ENCODE measurements around the gene HSP90AB1.

Gene HSP90AB1

DNA sequence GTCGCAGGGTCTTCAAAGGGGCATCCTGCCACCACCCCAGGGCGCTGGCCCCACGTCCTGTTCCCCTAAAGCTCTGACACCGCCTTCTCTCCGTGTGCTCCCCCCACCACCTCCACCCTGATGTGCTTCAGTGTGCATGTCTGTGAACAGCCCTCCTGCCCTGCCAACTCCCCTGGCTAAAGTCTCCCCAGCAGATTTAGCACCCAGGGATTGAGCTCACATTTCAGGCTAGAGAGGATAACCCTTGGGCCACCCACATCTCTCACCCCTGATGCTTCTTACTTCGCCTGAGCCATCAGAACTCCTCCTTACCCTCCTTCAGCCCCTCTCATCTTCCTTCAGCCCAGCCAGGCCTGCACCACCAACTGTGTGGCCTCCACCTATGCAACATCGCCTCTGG lies 30.9 kb downstream of the HSP90AB1 start:
- H3K4me3 ChIP-seq (ENCODE audit: low read depth, low read length), result no peak overlapping the region
- in situ Hi-C loops (cut with HindIII; ENCODE audit: low sequenced_read_pairs), result no loop called here
- no peak for DNase-seq (ENCODE audit: low read depth)
- TF ChIP-seq, protein P1, sequence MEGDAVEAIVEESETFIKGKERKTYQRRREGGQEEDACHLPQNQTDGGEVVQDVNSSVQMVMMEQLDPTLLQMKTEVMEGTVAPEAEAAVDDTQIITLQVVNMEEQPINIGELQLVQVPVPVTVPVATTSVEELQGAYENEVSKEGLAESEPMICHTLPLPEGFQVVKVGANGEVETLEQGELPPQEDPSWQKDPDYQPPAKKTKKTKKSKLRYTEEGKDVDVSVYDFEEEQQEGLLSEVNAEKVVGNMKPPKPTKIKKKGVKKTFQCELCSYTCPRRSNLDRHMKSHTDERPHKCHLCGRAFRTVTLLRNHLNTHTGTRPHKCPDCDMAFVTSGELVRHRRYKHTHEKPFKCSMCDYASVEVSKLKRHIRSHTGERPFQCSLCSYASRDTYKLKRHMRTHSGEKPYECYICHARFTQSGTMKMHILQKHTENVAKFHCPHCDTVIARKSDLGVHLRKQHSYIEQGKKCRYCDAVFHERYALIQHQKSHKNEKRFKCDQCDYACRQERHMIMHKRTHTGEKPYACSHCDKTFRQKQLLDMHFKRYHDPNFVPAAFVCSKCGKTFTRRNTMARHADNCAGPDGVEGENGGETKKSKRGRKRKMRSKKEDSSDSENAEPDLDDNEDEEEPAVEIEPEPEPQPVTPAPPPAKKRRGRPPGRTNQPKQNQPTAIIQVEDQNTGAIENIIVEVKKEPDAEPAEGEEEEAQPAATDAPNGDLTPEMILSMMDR (IDR thresholded peaks at IDR 0.05; ENCODE audit: low read depth, low read length, missing control alignments), result no peak

DNA sequence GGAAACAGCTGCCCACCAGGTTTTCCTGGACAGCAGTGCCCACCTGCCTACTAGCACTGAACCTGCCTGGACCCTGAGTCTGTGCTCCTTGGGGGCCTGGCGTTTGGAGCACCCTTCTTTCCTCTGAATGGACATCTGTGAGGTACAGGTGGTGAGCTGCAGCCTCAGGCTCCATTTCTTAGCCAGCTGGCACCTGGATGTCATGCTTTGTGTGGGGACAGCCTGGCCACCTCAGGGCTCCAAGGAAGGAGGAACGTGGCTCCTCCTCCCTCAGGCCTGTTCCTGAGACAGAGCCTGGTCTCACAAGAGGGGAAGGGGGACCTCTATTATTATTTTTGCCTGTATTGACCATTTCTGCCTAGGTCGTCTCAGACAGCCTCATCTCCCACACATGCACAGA lies 31.4 kb downstream of the HSP90AB1 start:
- H3K4me3 ChIP-seq (ENCODE audit: low read depth, low read length), result no peak overlapping the region
- in situ Hi-C loops (cut with HindIII; ENCODE audit: low sequenced_read_pairs), result no loop called here
- TF ChIP-seq, protein P1 (IDR thresholded peaks at IDR 0.05; ENCODE audit: low read depth, low read length, missing control alignments), result no peak
- DNase-seq (ENCODE audit: low read depth), result no peak

DNA sequence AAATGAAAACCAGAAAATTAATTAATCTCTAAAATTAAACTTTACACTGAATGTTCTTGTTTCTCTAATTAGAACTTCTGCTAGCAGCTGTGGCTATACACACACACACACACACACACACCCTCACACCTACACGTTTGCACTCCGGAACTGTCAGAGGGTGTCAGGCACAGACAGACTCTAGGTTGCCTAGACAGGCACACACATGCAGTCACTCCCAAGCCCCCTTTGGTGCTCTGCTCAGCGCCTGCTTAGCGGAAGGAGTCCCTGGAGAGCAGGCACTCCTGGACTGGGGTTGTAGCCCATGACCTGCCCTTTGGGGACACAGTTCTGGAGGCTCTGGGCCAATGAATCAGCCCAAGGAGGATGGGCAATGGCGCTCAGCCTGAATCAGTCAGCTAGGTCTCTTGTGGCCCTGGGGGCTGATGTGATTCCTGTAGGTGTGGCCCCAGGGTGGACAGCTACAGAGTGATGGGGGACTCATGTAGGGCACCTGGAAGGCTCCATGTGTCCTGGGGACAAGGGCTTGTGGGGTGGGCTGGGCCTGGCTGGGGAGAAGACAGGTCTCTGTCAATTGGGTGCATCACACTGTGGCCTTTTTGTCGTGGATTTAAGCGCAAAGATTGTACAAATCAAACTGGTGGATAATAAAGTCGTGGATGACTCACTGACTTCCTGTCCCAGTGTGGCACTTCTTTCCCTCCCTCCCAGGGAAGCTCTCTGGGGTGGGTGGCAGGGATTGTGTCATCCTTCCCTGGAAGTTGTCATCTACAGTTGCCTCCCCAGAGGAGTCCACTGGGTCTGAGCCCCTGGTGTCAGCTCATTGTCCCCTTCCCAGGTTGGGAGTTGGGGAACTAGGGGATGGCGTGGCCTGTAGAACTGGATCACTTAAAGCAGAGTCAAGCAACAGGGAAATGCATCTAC lies 32.1 kb downstream of the HSP90AB1 start:
- in situ Hi-C loops (cut with HindIII; ENCODE audit: low sequenced_read_pairs), result no loop called here
- TF ChIP-seq, protein P1 (IDR thresholded peaks at IDR 0.05; ENCODE audit: low read depth, low read length, missing control alignments), result no peak
- no peak overlapping the region for H3K4me3 ChIP-seq (ENCODE audit: low read depth, low read length)
- no peak for DNase-seq (ENCODE audit: low read depth)

DNA sequence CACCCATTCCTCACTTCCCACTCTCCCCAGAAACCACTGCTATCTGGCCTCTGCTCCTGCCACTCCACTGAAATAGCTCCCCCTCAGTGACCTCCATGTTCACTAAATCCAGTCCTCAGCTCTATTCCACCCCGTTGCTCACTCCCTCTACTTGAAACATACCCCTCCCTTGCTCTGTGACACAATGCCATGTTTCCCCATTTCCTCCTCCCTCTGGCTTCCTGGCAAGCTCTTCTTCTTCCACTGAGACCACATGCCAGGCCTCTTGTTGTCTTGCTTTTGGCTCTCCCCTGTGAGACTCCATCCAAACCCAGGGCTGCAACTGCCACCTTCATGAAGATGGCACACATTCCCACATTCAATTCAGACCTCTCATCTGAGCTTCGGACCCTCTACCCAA lies 37.2 kb downstream of the HSP90AB1 start:
- TF ChIP-seq, protein P1 (IDR thresholded peaks at IDR 0.05; ENCODE audit: low read depth, low read length, missing control alignments), result no peak
- no peak overlapping the region for H3K4me3 ChIP-seq (ENCODE audit: low read depth, low read length)
- DNase-seq (ENCODE audit: low read depth), result no peak
- in situ Hi-C loops (cut with HindIII; ENCODE audit: low sequenced_read_pairs), result no loop called here

DNA sequence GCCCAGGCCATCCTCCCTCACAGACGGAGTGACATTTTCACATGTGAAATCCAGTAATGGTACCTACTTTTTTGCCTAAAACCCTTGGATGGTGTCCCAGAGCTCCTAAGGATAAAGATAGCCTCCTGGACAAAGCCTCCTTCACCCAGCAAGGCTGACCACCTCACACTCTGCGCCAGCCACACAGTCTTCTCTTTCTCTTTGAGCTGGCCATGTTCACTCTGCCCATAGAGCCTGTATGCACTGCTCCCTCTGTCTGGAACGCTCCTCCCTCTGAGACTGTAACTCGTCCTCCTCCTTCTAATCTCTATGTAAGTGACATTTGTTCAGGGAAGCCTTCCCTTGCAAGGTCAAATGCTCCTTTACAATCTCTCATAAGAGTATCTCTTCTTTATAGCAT lies 38.0 kb downstream of the HSP90AB1 start:
- DNase-seq (ENCODE audit: low read depth), result no peak
- TF ChIP-seq, protein P1 (IDR thresholded peaks at IDR 0.05; ENCODE audit: low read depth, low read length, missing control alignments), result no peak
- in situ Hi-C loops (cut with HindIII; ENCODE audit: low sequenced_read_pairs), result no loop called here

DNA sequence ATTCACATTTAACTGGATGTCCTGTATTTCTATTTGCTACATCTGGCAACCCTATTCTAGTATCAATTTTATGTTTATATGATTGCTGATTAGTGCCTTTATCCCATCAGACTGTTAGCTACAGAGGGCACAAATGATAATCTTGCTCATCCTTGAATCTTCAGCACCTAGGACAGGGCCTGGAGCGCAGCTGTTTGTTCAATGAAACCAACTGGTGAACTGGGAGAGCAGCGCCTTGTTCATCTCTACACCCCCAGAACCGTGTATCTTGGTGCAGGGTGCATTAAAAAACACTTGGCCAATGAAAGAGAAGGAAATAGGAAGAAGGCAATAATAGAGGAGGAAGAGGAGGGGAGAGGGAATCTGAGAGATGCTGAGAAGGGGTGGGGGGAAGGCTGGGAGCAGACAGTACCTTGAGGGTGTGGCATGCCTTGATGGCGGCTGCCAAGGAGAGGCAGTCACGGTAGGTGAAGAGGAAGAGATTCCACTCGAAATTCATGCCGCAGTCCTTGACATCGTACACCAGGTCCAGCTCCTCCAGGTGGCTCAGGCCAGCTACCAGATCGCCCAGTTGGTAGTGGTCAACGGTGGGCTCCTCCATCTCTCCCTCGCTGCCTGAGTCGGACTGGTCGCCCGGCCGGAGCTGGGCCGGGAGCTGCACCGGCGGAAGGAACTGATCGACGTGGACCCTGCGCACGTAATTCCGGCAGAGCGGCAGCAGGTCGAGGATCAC lies 38.8 kb downstream of the HSP90AB1 start:
- TF ChIP-seq, protein P1 (IDR thresholded peaks at IDR 0.05; ENCODE audit: low read depth, low read length, missing control alignments), result no peak
- no peak for DNase-seq (ENCODE audit: low read depth)
- no peak overlapping the region for H3K4me3 ChIP-seq (ENCODE audit: low read depth, low read length)
- in situ Hi-C loops (cut with HindIII; ENCODE audit: low sequenced_read_pairs), result no loop called here

More for the DNA sequence above, 38.0 kb downstream of the HSP90AB1 start:
- no peak overlapping the region for H3K4me3 ChIP-seq (ENCODE audit: low read depth, low read length)

Data from astrocyte of the cerebellum (primary cell).